Measurements from ENCODE around the gene KIF23.
"Not testable (repeated sequence)": the region's sequence is repeated elsewhere in the genome, so short reads cannot be mapped to it uniquely, and the experiment has no call there.

Gene KIF23

DNA sequence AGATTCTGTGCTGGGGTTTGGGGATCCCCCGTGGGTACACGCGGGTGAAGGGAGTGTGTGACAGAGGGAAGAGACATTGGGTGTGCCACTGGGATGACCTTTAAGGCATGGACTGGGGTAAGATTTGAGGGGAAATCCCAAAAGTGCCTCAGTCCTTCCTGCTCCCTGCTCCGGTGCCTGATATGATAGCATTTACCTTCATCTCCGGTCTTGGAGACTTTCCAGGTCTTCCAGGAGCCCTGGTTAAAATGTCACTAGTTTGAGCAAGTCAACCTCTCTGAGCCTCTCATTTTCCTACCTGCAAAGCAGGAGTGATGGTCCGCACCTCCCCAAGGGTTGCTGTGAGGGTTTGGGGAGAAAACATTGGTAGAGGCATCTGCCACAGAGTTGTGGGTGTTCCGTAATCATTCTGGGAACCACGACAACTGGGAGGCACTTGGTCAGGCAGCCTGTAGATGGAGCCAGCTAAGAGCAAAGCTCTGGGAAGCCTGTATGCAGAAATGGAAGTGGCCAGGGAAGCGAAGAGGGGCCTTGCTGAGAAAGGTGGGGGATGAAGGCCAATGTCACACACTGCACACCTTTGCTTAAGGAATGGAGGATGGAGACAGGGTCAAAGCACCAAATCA lies 33.9 kb upstream of the KIF23 start:
- DNase-seq (ENCODE audit: extremely low read depth, low read depth): no peak
- TF ChIP-seq, protein P1, sequence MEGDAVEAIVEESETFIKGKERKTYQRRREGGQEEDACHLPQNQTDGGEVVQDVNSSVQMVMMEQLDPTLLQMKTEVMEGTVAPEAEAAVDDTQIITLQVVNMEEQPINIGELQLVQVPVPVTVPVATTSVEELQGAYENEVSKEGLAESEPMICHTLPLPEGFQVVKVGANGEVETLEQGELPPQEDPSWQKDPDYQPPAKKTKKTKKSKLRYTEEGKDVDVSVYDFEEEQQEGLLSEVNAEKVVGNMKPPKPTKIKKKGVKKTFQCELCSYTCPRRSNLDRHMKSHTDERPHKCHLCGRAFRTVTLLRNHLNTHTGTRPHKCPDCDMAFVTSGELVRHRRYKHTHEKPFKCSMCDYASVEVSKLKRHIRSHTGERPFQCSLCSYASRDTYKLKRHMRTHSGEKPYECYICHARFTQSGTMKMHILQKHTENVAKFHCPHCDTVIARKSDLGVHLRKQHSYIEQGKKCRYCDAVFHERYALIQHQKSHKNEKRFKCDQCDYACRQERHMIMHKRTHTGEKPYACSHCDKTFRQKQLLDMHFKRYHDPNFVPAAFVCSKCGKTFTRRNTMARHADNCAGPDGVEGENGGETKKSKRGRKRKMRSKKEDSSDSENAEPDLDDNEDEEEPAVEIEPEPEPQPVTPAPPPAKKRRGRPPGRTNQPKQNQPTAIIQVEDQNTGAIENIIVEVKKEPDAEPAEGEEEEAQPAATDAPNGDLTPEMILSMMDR (IDR thresholded peaks at IDR 0.05; ENCODE audit: low read depth, low read length): peak; percentile 26

DNA sequence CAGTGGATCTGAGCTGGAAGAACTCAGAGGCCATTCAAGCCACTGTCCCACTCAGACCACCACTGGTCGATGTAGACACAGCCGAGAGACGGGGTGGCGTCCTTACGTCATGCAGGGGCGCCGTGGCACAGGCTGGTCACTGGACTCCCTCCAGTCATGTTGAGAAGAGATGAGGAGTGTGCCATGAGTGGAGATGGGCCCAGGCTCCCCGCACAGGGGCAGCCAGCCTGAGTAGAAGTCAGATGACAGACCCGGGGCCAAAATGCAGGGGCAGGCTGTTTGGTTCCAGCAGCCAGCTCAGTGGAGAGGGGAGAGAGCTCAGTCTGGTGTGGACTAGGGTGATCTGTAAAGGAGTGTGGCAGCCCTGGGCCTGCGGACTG lies 33.4 kb upstream of the KIF23 start:
- no peak for DNase-seq (ENCODE audit: extremely low read depth, low read depth)

DNA sequence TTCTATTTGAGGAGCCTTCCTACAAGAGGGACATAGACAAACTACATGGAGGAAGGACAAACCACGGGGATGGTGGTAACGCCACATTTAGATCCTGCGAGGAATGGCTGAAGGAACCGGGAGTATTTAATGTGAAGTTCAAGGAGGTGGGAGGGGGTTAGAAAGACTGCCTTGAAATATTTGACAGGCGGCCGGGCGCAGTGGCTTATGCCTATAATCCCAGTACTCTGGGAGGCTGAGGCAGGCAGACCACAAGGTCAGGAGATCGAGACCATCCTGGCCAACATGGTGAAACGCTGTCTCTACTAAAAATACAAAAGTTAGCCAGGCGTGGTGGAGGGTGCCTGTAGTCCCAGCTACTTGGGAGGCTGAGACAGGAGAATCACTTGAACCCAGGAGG lies 32.0 kb upstream of the KIF23 start:
- DNase-seq (ENCODE audit: extremely low read depth, low read depth): not testable (repeated sequence)

More for the DNA sequence above, 33.4 kb upstream of the KIF23 start:
- TF ChIP-seq, protein P1 (IDR thresholded peaks at IDR 0.05; ENCODE audit: low read depth, low read length): no peak

DNA sequence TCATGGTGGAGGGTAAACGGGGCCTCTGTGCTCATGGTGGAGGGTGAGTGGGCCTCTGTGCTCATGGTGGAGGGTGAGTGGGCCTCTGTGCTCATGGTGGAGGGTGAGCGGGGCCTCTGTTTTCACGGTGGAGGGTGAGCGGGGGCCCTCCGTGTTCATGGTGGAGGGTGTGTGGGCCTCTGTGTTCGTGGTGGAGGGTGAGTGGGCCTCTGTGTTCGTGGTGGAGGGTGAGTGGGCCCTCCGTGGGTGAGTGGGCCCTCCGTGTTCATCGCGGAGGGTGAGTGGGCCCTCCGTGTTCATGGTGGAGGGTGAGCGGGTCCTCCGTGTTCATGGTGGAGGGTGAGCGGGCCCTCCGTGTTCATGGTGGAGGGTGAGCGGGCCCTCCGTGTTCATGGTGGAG lies 30.1 kb upstream of the KIF23 start:
- DNase-seq (ENCODE audit: extremely low read depth, low read depth): not testable (repeated sequence)

DNA sequence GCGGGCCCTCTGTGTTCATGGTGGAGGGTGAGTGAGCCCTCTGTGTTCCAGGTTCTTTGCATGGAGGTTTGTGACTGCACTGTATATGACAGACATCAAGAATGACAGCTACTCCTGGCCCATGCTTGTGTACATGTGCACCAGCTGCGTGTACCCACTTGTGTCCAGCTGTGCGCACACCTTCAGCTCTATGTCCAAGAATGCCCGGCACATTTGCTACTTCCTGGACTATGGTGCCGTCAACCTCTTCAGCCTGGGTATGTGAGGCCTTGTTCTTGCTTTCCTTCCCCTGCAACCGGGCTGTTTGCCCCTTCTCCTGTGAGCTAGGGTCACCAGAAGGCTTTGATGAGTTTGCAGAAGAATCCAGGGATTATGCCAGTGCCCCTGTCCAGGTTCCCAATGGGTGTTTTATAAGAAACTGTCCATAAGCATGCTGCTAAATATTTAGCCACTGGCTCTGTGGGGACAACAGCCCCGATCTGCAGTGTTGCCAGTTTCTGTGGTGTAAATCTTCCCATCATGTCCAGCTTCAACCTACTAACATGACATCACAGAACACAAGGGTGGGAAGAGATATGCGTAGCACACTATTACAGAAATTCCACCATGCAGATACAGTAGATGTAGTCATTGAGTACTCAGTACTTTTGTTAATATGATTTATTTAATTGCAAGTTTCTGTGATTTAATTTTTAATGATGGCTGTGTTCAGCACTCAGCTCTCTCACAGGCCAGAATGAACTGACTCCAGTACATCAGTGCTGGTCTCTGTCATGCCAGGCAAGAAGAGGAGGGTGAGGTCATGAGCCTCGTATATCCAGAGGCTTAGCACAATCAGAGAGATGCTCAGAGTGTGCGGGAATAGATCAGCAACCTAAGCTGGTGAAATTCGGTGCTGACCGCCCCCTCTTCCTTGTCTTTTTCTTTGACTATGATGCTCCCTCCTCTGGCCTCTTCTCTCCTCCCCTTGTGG lies 29.2 kb upstream of the KIF23 start:
- no peak for DNase-seq (ENCODE audit: extremely low read depth, low read depth)

DNA sequence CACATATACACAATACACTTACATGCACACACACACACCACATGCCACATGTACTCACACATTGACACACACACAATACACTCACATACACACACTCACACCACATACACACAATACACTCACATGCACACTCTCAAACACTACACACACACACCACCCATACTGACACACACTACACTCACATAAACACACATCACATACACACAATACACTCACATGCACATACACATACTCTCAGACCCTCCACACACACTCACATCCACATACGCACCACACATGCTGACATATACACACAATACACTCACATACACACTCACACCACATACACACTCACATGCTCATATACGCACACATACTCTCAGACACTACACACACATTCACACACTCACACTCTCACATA lies 28.3 kb upstream of the KIF23 start:
- no peak for DNase-seq (ENCODE audit: extremely low read depth, low read depth)
- TF ChIP-seq, protein P1 (IDR thresholded peaks at IDR 0.05; ENCODE audit: low read depth, low read length): no peak

More for the DNA sequence above, 29.2 kb upstream of the KIF23 start:
- TF ChIP-seq, protein P1 (IDR thresholded peaks at IDR 0.05; ENCODE audit: low read depth, low read length): no peak

DNA sequence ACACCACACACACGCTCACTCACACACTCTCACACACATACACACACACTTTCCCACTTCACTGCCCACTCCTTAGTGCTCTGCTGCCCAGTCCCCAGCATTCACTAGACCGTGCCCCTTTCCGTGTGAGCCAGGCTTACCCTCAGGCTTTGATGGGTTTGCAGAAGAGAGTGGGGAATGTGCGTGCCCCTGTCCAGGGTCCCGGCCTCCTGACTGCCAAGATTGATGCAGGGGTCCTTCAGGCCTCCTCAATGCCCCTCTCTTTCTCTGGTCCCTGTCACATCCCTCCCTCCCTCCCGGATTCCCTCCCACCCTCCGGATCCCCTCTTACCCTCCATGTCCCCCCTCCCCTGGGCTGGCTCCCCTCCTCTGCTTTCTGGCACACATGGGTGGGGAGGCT lies 27.9 kb upstream of the KIF23 start:
- TF ChIP-seq, protein P1 (IDR thresholded peaks at IDR 0.05; ENCODE audit: low read depth, low read length): no peak
- no peak for DNase-seq (ENCODE audit: extremely low read depth, low read depth)

DNA sequence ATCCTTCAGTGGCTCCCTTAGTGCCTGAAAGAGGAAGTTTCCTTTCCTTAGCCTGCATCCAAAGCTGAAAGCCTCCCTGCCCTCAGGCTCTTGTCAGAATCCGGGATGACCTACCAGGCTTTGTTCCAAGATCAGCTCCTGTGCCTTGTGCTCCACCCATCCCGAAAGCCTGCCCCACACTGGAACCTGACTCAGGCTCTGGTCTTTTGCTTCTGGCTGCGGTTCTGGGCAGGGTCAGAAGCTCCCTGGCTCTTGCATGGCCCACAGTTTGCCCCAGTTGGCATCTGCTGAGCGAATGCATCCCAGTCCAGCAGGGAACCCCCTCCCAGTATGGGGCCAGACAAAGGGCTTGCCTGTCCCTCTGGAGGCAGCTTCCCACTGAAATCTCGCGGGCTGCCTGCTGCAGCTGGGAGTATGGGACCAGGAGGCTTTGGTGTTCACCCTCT lies 25.9 kb upstream of the KIF23 start:
- peak; percentile 16 for DNase-seq (ENCODE audit: extremely low read depth, low read depth)
- TF ChIP-seq, protein P1 (IDR thresholded peaks at IDR 0.05; ENCODE audit: low read depth, low read length): no peak; the same call in 1 of the 2 replicates

All from AG09319 (cell line).